Trophoblast cell (in vitro differentiated cells and primary cell): Measurements from ENCODE around the gene NSMF.
"Not testable (repeated sequence)": the region's sequence is repeated elsewhere in the genome, so short reads cannot be mapped to it uniquely, and the experiment has no call there.

Experiments
- DNase-seq, 2 donors: peaks; one replicate each; pipeline ENCODE4 v3.0.0-alpha.2; 2016
- H2AFZ ChIP-seq: 2 replicates; pipeline ENCODE4 v1.6.1; 2013; ENCODE audit warnings: low read length, moderate library complexity, mild to moderate bottlenecking; ENCODE audit not compliant: insufficient read depth, poor library complexity
- H2AK5ac ChIP-seq: 2 replicates; pipeline ENCODE4 v1.6.1; 2013; ENCODE audit warnings: mild to moderate bottlenecking, low read length
- H2BK120ac ChIP-seq: 2 replicates; pipeline ENCODE4 v1.6.1; 2013; ENCODE audit warnings: low read length, mild to moderate bottlenecking, moderate library complexity; ENCODE audit not compliant: insufficient read depth, poor library complexity
- H2BK12ac ChIP-seq: 2 replicates; pipeline ENCODE4 v1.6.1; 2013; ENCODE audit warnings: mild to moderate bottlenecking, low read length, moderate library complexity
- H2BK5ac ChIP-seq: 2 replicates; pipeline ENCODE4 v1.6.1; 2013; ENCODE audit warnings: low read length, low read depth, moderate library complexity, mild to moderate bottlenecking; ENCODE audit not compliant: poor library complexity
- H3K14ac ChIP-seq: 2 replicates; pipeline ENCODE4 v1.6.1; 2013; ENCODE audit warnings: mild to moderate bottlenecking, low read length
- H3K18ac ChIP-seq: 2 replicates; pipeline ENCODE4 v1.6.1; 2013; ENCODE audit warnings: mild to moderate bottlenecking, low read length
- H3K23ac ChIP-seq: 2 replicates; pipeline ENCODE4 v1.6.1; 2013; ENCODE audit warnings: low read length
- H3K27ac ChIP-seq: 2 replicates; pipeline ENCODE4 v1.5.1; 2013; ENCODE audit warnings: low read depth, mild to moderate bottlenecking, inconsistent platforms, low read length, moderate library complexity
- H3K27me3 ChIP-seq: 2 replicates; pipeline ENCODE4 v1.6.1; 2013; ENCODE audit warnings: inconsistent platforms, mild to moderate bottlenecking, low read length, moderate library complexity; ENCODE audit not compliant: insufficient read depth
- H3K36me3 ChIP-seq, 2 experiments: 1 replicate in 1 of 2; 2 replicates in 1 of 2; pipeline ENCODE4 v1.6.1; 2013; ENCODE audit warnings: low read length in 2 of 2, mild to moderate bottlenecking in 2 of 2, moderate library complexity in 1 of 2; ENCODE audit not compliant: insufficient read depth in 2 of 2, control insufficient read depth in 1 of 2
- H3K4ac ChIP-seq: 2 replicates; pipeline ENCODE4 v1.6.1; 2013; ENCODE audit warnings: low read depth, mild to moderate bottlenecking, low read length, moderate library complexity
- H3K4me1 ChIP-seq, 2 experiments: 1 replicate in 1 of 2; 2 replicates in 1 of 2; pipeline ENCODE4 v1.6.1; 2013; ENCODE audit warnings: low read length in 2 of 2, mild to moderate bottlenecking in 2 of 2, moderate library complexity in 1 of 2; ENCODE audit not compliant: insufficient read depth in 2 of 2, control insufficient read depth in 1 of 2
- H3K4me2 ChIP-seq: 2 replicates; pipeline ENCODE4 v1.6.1; 2013; ENCODE audit warnings: inconsistent platforms, mild to moderate bottlenecking, low read length, moderate library complexity
- H3K4me3 ChIP-seq: 2 replicates; pipeline ENCODE4 v1.5.1; 2013; ENCODE audit warnings: mild to moderate bottlenecking, low read depth, low read length, inconsistent platforms
- H3K79me1 ChIP-seq: one replicate; pipeline ENCODE4 v1.6.1; 2013; ENCODE audit warnings: low read length
- H3K79me2 ChIP-seq: 2 replicates; pipeline ENCODE4 v1.6.1; 2013; ENCODE audit warnings: low read length, mild to moderate bottlenecking; ENCODE audit not compliant: control insufficient read depth, insufficient read depth, poor library complexity
- H3K9ac ChIP-seq: 2 replicates; pipeline ENCODE4 v1.6.1; 2013; ENCODE audit warnings: mild to moderate bottlenecking, low read length
- H3K9me3 ChIP-seq: 2 replicates; pipeline ENCODE4 v1.6.1; 2013; ENCODE audit warnings: low read depth, mild to moderate bottlenecking, control low read depth, inconsistent platforms, low read length; ENCODE audit not compliant: insufficient read depth
- H4K12ac ChIP-seq: 2 replicates; pipeline ENCODE4 v1.6.1; 2013; ENCODE audit warnings: low read depth, mild to moderate bottlenecking, low read length, moderate library complexity
- H4K8ac ChIP-seq: 2 replicates; pipeline ENCODE4 v1.6.1; 2013; ENCODE audit warnings: low read depth, mild to moderate bottlenecking, low read length, moderate library complexity
- H4K91ac ChIP-seq: one replicate; pipeline ENCODE4 v1.6.1; 2013; ENCODE audit warnings: low read depth, mild to moderate bottlenecking, low read length, moderate library complexity
- WGBS: extraction: QIAGEN DNeasy Blood & Tissue Kit; methylation state at CpG from one replicate; pipeline ENCODE4 v1.1.7; 2013; ENCODE audit warnings: missing lambda C conversion rate; ENCODE audit not compliant: insufficient read length, insufficient coverage; ENCODE audit errors: extremely low coverage; 5-methylcytosine and 5-hydroxymethylcytosine counted together

The NSMF gene

DNA sequence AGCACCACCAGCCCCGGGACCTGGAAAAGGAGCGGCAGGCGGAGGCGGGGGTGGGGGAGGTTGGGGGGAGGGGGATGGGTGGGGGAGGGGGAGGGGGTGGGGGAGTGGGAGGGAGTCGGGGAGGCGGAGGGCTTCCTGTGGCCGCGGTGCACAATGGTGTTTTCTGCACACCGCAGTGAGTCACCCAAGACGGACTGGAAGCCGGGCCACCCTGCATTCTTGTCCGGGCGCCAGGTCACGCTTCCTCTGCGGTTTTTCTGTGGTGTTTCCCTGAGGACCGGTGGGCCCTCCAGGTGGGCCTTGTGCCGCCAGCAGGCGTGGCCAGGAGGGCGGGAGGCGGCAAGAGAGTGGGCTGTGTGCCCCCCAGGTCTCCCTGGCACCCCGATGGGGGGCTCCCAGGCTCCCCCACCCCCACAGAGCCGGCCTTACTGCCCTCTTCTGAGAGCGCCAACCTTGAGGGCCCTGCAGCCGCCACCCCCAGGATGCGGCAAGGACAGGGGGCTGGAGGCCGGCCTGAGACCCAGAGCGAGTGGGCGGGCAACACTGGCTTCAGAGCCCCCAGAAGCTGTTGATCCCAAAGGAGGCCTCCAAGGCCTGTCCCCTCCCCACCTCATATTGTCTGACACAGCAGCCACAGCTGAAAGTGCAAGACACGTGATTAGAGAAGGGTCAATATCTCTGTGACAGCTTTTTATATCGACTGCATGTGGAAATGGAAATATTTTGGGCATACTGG, 47.3 kb downstream of the NSMF start:
- Histone ChIP-seq H3K4me1 (peaks cover 0 to 14% of the 10 kb centered on the region in 2 experiments), H2AK5ac (no peak overlapping the region), H3K4ac (no peak overlapping the region), H2BK5ac (no peak overlapping the region), H4K8ac (peak overlapping the region; percentile 22), H3K23ac (no peak overlapping the region), H3K18ac (no peak overlapping the region), H3K4me2 (no peak overlapping the region), H2BK12ac (no peak overlapping the region), H3K4me3 (no peak overlapping the region), H3K79me2 (peaks cover 2% of the 10 kb centered on the region), H3K27ac (no peak overlapping the region), H2BK120ac (no peak overlapping the region), H3K9me3 (no peaks in the 10 kb centered on the region), H3K9ac (no peak overlapping the region), H4K91ac (no peak overlapping the region), H3K36me3 (peaks cover 0 to 2% of the 10 kb centered on the region in 2 experiments), H3K79me1 (peaks cover under 1% of the 10 kb centered on the region), H3K14ac (no peak overlapping the region), H3K27me3 (no peaks in the 10 kb centered on the region), H2AFZ (no peak overlapping the region), H4K12ac (peak overlapping the region; percentile 22)
- WGBS, result no CpG with 5 or more reads among the region's 30 CpGs
- peak; percentile 38 to 52 for DNase-seq

DNA sequence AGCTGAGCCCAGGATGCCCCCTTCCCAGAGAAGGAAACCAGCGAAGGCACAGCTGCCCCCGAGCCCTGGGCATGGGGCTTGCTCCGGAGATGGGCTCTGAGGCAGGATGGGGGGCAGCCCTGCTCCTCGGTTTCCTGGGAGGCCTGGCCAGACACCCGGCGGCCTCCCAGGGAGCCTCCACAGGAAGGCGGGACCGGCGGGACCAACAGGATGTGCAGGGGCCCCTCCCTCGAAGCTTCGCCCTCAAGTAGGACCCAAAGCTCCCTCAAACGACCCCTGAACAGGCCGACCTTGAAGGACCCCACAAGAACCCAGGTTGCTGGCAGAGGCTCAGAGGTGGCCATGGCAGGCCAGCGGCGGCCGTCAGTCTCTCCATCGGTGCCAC, 47.9 kb downstream of the NSMF start:
- Histone ChIP-seq H3K9me3 (no peaks in the 10 kb centered on the region), H3K79me1 (peaks cover 2% of the 10 kb centered on the region), H2AK5ac (no peak overlapping the region), H4K91ac (no peak overlapping the region), H3K4ac (no peak overlapping the region), H3K27me3 (peaks cover 2% of the 10 kb centered on the region), H3K79me2 (peaks cover 2% of the 10 kb centered on the region), H3K9ac (no peak overlapping the region), H3K4me1 (peaks cover 0 to 16% of the 10 kb centered on the region in 2 experiments), H2BK120ac (no peak overlapping the region), H3K18ac (no peak overlapping the region), H2AFZ (no peak overlapping the region), H3K27ac (no peak overlapping the region), H3K4me2 (no peak overlapping the region), H4K8ac (no peak overlapping the region), H2BK12ac (no peak overlapping the region), H2BK5ac (no peak overlapping the region), H3K4me3 (no peak overlapping the region), H4K12ac (peak overlapping the region; percentile 5), H3K14ac (no peak overlapping the region), H3K36me3 (peaks cover 0 to 2% of the 10 kb centered on the region in 2 experiments), H3K23ac (no peak overlapping the region)
- WGBS, result no CpG with 5 or more reads among the region's 17 CpGs
- DNase-seq, result no peak

DNA sequence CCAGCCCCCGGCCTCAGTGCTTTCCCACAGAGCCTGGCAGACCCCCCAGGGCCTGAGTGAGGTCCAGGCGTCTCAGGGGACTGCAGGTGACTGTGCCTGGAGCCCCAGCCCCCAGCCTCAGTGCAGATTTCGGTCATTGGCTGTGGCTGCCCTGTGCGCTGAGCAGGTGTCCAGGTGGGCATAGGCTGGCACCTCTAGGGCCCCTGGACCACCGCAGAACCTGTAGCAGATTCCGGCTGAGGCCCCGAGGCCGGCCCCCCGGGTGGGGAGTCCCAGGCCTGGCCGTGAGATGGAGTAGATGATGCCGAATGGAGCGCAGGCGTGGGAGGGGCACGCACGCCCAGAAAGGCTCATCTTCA, 48.3 kb downstream of the NSMF start:
- Histone ChIP-seq H3K9me3 (no peaks in the 10 kb centered on the region), H3K79me1 (peaks cover 2% of the 10 kb centered on the region), H3K14ac (no peak overlapping the region), H3K4me1 (peaks cover 0 to 16% of the 10 kb centered on the region in 2 experiments), H3K36me3 (peaks cover 0 to 2% of the 10 kb centered on the region in 2 experiments), H2AFZ (no peak overlapping the region), H4K91ac (no peak overlapping the region), H3K23ac (no peak overlapping the region), H3K79me2 (peaks cover 2% of the 10 kb centered on the region), H2BK5ac (no peak overlapping the region), H4K8ac (no peak overlapping the region), H3K4me2 (no peak overlapping the region), H3K27ac (no peak overlapping the region), H3K9ac (no peak overlapping the region), H3K4ac (no peak overlapping the region), H4K12ac (peak overlapping the region; percentile 5), H2AK5ac (no peak overlapping the region), H3K4me3 (no peak overlapping the region), H2BK12ac (no peak overlapping the region), H3K27me3 (peaks cover 3% of the 10 kb centered on the region), H3K18ac (no peak overlapping the region), H2BK120ac (no peak overlapping the region)
- WGBS, result no CpG with 5 or more reads among the region's 15 CpGs
- no peak for DNase-seq

DNA sequence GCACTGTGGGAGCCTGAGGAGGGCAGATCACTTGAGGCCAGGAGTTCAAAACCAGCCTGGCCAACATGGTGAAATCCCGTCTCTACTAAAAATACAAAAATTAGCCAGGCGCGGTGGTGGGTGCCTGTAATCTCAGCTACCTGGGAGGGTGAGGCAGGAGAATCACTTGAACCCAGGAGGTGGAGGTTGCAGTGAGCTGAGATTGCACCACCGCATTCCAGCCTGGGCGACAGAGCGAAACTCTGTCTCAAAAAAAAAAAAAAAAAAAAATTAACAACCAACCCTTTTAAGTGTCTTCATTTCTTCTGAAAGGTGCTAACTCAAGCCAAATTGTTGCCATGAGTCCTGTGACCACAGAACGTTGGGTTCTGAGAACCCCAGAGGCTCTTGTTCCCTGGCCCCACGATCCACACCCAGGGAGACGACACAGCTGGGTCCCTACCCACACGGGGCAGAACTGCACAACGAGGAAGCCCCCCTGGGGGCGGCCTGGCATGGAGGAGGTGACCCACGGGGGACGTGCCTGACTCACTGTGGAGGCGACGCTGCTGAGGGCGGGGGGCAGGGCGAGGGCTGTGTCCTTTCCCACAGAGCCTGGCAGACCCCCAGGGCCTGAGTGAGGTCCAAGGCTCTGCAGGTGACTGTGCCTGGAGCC, 48.8 kb downstream of the NSMF start:
- not testable (repeated sequence) for H2BK5ac ChIP-seq

More for the DNA sequence above, 48.8 kb downstream of the NSMF start:
- DNase-seq, H3K4ac ChIP-seq, H3K27me3 ChIP-seq, H2AK5ac ChIP-seq, H4K91ac ChIP-seq, H3K4me3 ChIP-seq, H3K23ac ChIP-seq, H2BK120ac ChIP-seq, H3K79me2 ChIP-seq, H2AFZ ChIP-seq, H3K79me1 ChIP-seq, H3K18ac ChIP-seq, H3K4me2 ChIP-seq, H3K27ac ChIP-seq, H4K8ac ChIP-seq, H3K14ac ChIP-seq, H3K9ac ChIP-seq, H3K36me3 ChIP-seq, H3K9me3 ChIP-seq, H4K12ac ChIP-seq: not testable (repeated sequence)
- peak overlapping the region; percentile 4 for H2BK12ac ChIP-seq
- WGBS, result no CpG with 5 or more reads among the region's 18 CpGs
- peaks cover 0 to 16% of the 10 kb centered on the region in 2 experiments for H3K4me1 ChIP-seq
